ENCODE data around the gene EHBP1. TPM values are rescaled to one million over a fixed set of nuclear protein-coding genes. Genes with fewer than 3 reads are reported as not detected.

The EHBP1 gene
- total RNA-seq, 3 donors from 2014 or later: 65.9 to 118 (median 87.2) TPM

GRCh38 chr2:62801110-62801509 lies 95.6 kb downstream of the EHBP1 start:
- TF ChIP-seq, protein P1, sequence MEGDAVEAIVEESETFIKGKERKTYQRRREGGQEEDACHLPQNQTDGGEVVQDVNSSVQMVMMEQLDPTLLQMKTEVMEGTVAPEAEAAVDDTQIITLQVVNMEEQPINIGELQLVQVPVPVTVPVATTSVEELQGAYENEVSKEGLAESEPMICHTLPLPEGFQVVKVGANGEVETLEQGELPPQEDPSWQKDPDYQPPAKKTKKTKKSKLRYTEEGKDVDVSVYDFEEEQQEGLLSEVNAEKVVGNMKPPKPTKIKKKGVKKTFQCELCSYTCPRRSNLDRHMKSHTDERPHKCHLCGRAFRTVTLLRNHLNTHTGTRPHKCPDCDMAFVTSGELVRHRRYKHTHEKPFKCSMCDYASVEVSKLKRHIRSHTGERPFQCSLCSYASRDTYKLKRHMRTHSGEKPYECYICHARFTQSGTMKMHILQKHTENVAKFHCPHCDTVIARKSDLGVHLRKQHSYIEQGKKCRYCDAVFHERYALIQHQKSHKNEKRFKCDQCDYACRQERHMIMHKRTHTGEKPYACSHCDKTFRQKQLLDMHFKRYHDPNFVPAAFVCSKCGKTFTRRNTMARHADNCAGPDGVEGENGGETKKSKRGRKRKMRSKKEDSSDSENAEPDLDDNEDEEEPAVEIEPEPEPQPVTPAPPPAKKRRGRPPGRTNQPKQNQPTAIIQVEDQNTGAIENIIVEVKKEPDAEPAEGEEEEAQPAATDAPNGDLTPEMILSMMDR (IDR thresholded peaks at IDR 0.05): no peak
- TF ChIP-seq POLR2A (IDR thresholded peaks at IDR 0.05) (no peak), POLR2AphosphoS5 (IDR thresholded peaks at IDR 0.05) (no peak)
- H3K27me3 ChIP-seq: no peaks in the 10 kb centered on the region
- intact Hi-C loops (cut with DNase I; ENCODE audit: low total_unique reads): loop anchor here (5.0 kb wide), 1 partner anchor 166 kb away; no protein-coding TSS in a partner anchor
- H3K36me3 ChIP-seq: no peaks in the 10 kb centered on the region
- no peak overlapping the region for H3K27ac ChIP-seq
- H3K9me3 ChIP-seq: no peaks in the 10 kb centered on the region
- H3K4me1 ChIP-seq: no peaks in the 10 kb centered on the region
- no peak overlapping the region for H3K4me3 ChIP-seq
- DNase-seq (ENCODE audit: low spot score in 2 of 2): no peak

DNA sequence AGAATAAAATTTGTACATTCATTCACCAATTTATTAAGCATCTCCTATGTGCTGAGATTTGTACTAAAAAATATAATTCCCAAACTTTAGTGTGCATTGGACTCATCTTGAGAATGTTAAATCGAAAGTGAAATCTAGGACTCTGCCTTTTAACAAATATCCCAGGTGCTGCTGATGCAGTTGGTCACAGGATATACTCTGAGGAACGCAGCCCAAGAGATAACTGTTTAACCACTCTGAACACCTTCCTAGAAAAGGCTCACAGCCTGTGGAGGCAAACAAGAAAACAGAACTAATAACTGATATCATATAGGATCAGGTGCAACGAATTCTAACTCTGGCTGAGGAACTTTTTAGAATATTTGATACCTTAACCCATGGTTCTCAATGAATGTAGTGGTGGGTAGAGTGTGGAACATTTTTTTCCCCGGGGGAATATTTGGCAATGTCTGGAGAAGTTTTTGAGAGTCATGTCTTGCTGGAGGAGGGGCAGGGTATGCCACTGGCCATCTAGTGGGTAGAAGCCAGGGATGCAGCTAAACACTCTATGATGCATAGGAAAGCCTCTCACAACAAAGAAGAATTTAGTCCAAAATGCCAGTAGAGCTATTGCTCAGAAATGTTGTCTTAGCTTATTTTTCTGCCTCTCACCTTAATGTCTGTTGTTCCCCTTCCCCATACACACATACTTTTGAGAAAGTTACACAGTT lies 96.5 kb downstream of the EHBP1 start:
- no peaks in the 10 kb centered on the region for H3K4me1 ChIP-seq
- no peak for DNase-seq (ENCODE audit: low spot score in 2 of 2)
- no peak overlapping the region for H3K4me3 ChIP-seq
- TF ChIP-seq POLR2A (IDR thresholded peaks at IDR 0.05): no peak
- no peak for TF ChIP-seq POLR2AphosphoS5 (IDR thresholded peaks at IDR 0.05)
- TF ChIP-seq, protein P1 (IDR thresholded peaks at IDR 0.05): no peak
- no peaks in the 10 kb centered on the region for H3K27me3 ChIP-seq
- no peaks in the 10 kb centered on the region for H3K36me3 ChIP-seq
- intact Hi-C loops (cut with DNase I; ENCODE audit: low total_unique reads): loop anchor here (5.0 kb wide), 1 partner anchor 165 kb away; no protein-coding TSS in a partner anchor
- H3K27ac ChIP-seq: no peak overlapping the region
- no peaks in the 10 kb centered on the region for H3K9me3 ChIP-seq

- no peaks in the 10 kb centered on the region for H3K36me3 ChIP-seq
- no peak overlapping the region for H3K4me3 ChIP-seq
- TF ChIP-seq POLR2A (IDR thresholded peaks at IDR 0.05) (no peak), POLR2AphosphoS5 (IDR thresholded peaks at IDR 0.05) (no peak)
- TF ChIP-seq, protein P1 (IDR thresholded peaks at IDR 0.05): no peak
- no peak overlapping the region for H3K27ac ChIP-seq
- H3K4me1 ChIP-seq: no peaks in the 10 kb centered on the region
- H3K9me3 ChIP-seq: no peaks in the 10 kb centered on the region
- intact Hi-C loops (cut with DNase I; ENCODE audit: low total_unique reads): loop anchor here (5.0 kb wide), 1 partner anchor 163 kb away; no protein-coding TSS in a partner anchor
- DNase-seq (ENCODE audit: low spot score in 2 of 2): no peak
- no peaks in the 10 kb centered on the region for H3K27me3 ChIP-seq
These were observed 98.4 kb downstream of the EHBP1 start for GRCh38 chr2:62803961-62804360.

DNA sequence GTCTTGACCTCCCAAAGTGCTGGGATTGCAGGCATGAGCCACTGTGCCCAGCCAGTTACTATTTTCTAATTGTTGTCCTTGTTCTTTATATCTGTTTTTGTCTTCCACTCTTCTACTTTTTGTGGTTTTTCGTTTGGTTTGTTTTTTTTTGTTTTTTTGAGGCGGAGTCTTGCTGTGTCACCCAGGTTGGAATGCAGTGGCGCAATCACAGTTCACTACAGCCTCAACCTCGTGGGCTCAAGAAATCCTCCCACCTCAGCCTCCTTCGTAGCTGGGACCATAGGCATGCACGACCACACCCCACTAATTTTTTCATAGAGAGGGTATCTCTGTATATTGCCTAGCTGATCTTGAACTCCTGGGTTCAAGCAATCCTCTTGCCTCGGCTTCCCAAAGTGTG lies 100.7 kb downstream of the EHBP1 start:
- Histone ChIP-seq H3K36me3 (no peaks in the 10 kb centered on the region), H3K27ac (no peak overlapping the region), H3K9me3 (no peaks in the 10 kb centered on the region), H3K4me3 (no peak overlapping the region), H3K4me1 (no peaks in the 10 kb centered on the region), H3K27me3 (no peaks in the 10 kb centered on the region)
- DNase-seq (ENCODE audit: low spot score in 2 of 2): no peak
- intact Hi-C loops (cut with DNase I; ENCODE audit: low total_unique reads): no loop called here
- TF ChIP-seq POLR2AphosphoS5 (IDR thresholded peaks at IDR 0.05) (no peak), POLR2A (IDR thresholded peaks at IDR 0.05) (no peak)

DNA sequence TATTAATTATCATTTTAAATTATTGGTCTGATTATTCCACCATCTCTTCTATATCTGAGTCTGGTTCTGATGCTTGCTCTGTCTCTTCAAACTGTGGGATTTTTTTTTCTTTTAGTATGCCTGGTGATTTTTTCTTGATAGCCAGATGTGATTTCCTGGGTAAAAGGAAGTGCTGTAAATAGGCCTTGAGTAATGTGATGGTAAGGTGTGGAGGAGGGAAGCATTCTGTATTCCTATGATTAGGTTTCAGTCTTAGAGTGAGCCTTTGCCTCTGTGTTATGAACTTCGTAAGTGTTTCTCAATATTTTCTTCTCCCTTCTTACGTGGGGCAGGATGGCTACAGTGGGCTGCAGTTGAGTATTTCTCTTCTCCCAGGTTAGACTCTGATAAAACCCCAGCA lies 103.0 kb downstream of the EHBP1 start:
- Histone ChIP-seq H3K27ac (no peak overlapping the region), H3K27me3 (no peaks in the 10 kb centered on the region), H3K4me3 (no peak overlapping the region), H3K36me3 (no peaks in the 10 kb centered on the region), H3K4me1 (no peaks in the 10 kb centered on the region), H3K9me3 (no peaks in the 10 kb centered on the region)
- DNase-seq (ENCODE audit: low spot score in 2 of 2): no peak
- TF ChIP-seq POLR2A (IDR thresholded peaks at IDR 0.05) (no peak), POLR2AphosphoS5 (IDR thresholded peaks at IDR 0.05) (no peak)
- TF ChIP-seq, protein P1 (IDR thresholded peaks at IDR 0.05): no peak
- intact Hi-C loops (cut with DNase I; ENCODE audit: low total_unique reads): no loop called here
